Measurements from ENCODE around the gene ORMDL1.

The ORMDL1 gene, protein sequence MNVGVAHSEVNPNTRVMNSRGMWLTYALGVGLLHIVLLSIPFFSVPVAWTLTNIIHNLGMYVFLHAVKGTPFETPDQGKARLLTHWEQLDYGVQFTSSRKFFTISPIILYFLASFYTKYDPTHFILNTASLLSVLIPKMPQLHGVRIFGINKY

DNA sequence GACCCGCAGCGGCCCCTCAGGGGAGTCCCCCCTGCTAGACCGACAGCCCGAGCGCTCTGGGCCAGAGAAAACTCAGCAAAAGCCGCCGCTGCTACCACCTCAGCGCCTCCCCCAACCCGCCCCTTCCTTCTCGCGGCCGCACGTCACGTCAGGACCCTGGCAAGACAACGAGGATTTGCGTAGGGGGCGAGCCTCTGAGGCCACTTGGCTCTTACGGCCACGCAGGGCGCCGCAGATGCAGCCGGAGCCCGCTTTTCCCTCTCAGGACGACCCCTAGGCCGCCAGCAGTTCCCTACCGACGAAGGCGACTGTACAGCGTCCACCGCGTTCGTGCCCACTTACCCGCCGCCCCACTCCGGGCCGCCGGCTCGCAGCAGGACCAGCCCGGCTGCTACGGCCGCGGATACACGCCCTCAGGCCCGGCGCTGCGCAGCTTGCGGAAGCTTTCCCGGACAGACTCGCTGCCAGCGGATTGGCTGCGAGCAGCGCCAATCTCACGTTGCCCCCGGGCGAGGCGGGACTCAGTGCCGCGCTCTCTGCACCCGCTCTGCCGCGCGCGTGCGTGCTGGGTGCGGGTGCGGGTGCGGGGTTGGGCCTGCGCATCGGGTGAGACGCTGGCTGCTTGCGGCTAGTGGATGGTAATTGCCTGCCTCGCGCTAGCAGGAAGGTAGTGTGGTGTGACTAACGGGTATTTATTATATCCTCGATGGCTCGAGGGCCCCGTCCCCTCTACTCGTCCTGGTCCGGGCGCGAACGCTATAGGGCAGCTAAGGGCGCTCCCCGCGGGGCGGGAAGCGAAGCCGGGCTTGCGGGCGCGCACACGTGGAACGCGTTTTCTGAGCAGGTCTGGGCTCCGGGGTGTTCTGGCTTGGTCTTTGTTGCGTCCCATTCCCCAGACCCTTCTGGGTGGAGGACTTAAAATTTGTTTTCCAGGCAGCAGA, at the start of gene ORMDL1, which contains the start of gene PMS1:
TSS of gene ORMDL1 (minus strand) at position 413 of the 941 bp plus-strand sequence. CDS start 1,744 bp downstream, outside the sequence.
TSS of gene PMS1 (plus strand) at position 524 of the 941 bp plus-strand sequence. CDS start 7,360 bp downstream, outside the sequence.
- peak; percentile 90 to 93 for DNase-seq

DNA sequence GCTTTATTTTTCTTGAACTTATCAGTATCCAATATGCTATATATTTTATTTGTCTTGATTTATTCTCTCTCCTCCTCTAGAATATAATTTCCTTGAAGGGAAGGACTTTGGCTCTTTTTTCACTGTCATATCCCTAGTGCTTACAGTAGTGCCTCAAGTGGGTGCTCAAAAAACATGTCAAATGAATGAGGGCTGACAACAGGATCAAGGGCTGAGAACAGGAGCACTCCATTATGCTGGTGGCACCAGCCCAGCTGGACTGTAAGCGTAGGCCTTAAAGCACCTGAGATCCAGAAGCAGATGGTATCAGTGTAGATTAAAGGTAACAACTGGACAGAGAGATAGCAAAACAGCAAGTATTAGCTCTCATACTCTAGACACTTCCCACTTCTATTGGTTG, 46.4 kb upstream of the ORMDL1 start:
- no peak for DNase-seq

DNA sequence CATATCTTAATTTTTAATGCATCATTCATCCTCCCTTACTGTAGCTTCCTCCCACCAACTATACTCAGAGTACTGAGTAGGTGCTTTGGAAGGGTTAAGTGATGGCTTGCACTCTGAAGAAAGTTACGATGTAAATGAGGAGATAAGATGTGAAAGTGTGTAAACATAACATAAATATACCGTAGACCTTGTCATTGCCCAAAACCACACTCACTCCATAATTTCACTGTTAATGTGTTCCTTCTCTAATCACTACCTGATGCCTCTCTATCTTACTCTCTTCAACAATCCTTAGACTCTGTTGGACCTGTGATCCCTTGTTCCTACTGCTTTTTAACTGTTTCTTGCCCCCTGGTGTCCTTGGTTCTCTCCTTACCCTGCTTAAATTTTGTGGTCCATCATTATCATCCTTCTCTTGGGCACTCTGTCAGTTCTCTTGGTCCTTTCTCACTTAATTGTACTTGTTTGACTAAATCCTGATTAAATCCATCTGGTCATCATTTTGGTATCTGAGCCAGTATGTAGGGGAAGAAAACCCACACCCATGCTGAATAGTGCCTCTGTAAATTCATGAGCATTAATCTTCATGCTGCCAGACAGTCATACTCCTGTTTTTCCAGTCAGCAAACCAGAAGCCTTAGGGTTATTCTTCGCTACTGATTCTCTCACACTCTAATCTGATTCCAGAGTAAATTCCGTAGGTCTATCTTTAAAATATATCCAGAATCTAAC, 45.1 kb upstream of the ORMDL1 start:
- no peak for DNase-seq

DNA sequence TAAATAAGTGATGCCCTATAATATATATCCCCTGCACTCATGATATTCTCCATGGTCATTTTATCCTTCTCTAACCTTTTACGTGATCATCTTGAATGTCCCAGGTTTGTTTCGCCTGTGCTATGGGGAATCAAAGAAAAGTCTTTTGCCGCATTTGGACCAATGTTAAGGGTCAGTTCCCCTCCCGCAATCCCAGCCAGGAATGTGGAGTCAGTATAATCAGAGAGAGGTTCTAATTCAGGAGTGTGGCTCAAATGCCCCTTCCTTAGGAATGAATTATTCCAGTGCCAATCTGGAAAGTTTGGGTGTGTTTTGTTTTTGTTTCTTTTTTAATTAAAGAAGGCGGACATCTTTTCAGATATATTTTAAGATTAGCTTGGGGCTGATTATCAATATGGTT, 41.9 kb upstream of the ORMDL1 start:
- no peak for DNase-seq

DNA sequence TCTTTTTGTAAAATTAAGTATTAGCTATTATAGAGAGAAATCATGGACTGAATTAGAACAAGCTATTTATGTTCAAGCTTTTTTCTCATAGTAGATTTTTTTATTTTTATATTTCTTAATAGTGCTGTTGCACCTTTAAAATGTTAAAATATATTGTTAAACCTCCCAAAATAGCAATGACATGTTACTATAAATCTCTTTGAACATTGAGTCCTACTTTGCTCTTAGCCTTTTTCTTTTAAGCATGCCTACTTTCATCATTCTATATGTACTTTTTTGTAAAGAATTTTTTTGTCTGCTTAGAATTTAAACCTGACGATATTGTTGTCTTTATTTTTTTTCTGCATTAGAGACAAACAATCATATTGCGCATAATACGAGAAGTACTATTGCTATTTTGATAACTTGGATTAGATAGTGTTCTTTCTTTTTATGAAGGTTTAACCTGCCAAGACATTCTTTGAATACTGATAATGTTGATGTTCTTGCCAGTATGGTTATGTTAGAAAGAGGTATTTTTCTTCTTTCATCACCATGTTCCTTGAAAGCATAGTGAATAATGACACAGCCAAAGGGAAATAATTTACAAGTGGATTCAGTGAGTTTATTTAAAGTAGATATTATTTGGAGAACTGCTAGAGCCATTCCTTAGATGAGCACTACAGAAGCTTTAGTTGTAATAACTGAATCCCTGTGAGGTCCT, 40.7 kb upstream of the ORMDL1 start:
- no peak for DNase-seq

DNA sequence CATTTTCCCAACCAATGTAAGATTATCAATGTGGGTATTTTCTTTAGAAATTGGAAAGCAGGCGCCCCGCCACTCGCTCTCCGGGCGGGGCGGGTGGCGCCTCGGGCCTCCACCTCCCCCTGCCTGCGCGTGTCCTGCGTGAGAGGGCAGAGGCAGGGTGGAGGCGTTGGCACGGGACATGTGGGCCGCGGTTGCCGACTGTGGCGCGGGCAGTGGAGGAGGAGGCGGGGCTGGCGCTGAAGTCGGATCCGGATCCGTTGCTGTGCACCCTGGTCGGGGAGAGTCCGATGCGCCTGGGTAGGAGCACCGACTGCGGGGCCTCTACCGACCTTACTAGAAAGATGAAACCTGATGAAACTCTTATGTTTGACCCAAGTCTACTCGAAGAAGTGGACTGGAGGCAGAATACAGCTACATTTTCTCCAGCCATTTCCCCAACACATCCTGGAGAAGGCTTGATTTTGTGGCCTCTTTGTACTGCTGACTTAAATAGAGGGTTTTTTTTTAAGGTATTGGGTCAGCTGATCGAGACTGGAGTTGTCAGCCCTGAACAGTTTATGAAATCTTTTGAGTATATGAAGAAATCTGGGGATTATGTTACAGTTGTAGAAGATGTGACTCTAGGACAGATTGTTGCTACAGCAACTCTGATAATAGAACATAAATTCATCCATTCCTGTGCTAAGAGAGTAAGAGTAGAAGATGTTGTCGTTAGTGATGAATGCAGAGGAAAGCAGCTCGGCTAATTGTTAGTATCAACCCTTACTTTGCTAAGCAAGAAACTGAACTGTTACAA, 38.0 kb upstream of the ORMDL1 start:
- DNase-seq, result no peak

- DNase-seq, result no peak
Observed at GRCh38 chr2:189819297-189819704, 35.2 kb upstream of the ORMDL1 start.

DNA sequence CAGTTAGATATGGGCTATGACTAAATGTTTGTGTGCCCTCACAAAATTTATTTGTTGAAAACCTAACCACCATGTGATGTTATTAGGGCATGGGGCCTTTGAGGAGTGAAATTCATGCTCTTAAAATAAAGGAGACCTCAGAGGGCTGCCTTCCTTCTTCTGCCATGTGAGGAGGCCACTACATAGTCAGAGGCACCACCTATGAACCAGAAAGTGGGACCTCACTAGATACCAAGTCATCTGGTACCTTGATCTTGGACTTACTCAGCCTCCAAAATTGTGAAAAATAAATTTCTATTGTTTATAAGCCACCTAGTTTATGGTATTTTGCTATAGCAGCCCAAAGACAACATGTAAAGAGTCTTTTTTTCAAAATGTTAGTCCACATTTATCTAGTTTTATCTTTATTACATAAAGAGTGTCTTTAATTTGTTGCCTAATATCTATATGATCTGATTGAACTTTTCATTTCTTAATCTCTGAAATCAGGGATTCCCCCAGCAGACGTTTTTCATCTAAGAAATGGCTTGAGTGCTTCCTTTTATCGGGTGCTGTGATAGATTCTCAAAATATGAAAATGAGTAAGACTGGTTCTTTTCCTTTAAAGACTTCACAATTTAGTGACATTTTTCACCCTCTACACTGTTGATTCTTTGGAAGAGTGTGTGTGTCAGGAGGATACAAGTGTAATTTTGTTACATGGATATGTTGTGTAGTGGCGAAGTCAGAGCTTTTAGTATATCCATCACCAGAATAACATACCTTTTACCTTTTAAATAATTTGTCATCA, 34.3 kb upstream of the ORMDL1 start:
- no peak for DNase-seq

- DNase-seq, result no peak
Observed at GRCh38 chr2:189803431-189803830, 19.3 kb upstream of the ORMDL1 start.

- DNase-seq, result no peak
Observed at GRCh38 chr2:189802396-189802912, 18.3 kb upstream of the ORMDL1 start.

DNA sequence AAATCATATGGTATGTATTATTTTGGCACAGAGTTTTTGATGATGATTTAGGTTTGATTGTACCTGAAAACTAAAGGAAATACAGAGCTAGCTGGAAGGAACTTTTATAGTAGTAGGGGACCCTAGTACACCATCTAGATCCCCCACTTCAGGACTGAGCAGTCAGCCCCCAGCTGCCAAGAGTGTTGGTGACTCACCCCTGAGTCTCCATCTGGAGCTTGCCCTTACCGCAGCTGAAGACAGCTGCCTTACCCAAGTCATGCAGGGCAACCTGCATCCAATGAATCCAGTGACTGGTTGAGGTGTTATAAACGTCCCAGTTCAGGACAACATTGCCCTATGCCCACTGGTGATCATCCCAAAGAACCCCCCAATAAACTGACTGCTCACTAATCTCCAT, 15.4 kb upstream of the ORMDL1 start:
- DNase-seq, result no peak

DNA sequence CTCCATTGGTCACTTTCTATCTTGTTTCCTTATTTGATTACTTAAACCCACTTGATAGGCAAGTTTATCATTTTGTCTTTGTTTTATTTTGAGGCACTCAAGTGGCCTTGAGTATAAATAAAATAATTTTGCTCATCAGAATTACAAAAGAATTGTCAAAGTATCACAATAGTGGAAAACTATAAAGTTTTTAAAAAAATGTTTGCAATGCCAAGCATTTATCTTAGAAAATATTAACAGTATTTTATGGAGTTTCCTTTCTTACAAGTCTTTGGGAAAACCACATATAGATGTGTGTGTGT, 14.8 kb upstream of the ORMDL1 start:
- no peak for DNase-seq

GRCh38 chr2:189798312-189799029, 14.3 kb upstream of the ORMDL1 start:
- no peak for DNase-seq

DNA sequence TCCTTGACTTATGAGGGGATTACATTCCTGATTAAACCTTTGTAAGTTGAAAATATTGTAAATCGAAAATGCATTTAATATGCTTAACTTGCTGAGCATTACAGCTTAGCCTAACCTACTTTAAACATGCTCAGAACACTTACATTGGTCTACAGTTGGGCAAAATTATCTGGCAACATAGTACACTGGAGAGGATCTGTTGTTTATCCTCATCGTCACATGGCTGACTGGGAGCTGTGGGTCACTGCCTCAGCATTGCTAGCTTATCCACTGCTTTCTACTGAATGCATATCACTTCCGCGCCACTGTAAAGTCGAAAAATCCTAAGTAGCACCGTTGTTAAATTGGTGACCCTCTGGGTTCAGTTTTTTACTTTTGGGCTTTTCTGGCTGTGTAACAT, 13.8 kb upstream of the ORMDL1 start:
- DNase-seq, result no peak

- DNase-seq, result no peak
Observed at GRCh38 chr2:189794310-189794709, 10.2 kb upstream of the ORMDL1 start.

- no peak for DNase-seq
Observed at GRCh38 chr2:189791338-189792042, 7.4 kb upstream of the ORMDL1 start.

- DNase-seq, result no peak
Observed at GRCh38 chr2:189783451-189783926, 650 bp downstream of the ORMDL1 start.

GRCh38 chr2:189782221-189782671, 1.9 kb downstream of the ORMDL1 start:
- no peak for DNase-seq

DNA sequence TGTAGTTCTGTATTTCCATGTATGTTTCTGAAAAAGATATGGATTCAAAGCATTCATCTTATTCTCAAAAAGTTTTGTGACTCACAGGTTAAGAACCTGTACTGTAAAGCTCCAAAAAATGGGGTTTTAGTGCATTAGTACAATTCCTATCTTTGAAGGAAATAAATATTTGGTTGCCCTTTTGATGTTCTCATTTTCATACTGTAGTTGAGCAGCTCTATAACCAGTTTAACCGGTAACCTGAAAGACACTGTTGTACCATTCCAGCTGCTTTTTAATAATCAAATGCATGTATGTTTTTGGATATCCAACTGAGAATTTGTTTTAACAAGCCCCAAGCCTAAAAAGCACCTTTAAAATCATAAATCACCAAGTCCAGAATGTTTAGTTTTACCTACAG, 11.9 kb downstream of the ORMDL1 start:
- no peak for DNase-seq
